Prostate gland (tissue), 2 donors: ENCODE data around the gene CNP.

Source experiments
- CTCF ChIP-seq, 4 experiments: fragments of 200-600 bp in 2 of 4; fragments of 450-650 bp in 2 of 4; sonication (generic) in 2 of 4; IDR thresholded peaks; 1 replicate in 3 of 4; 2 replicates in 1 of 4; pipeline ENCODE4 v1.5.1; 2016 to 2019; ENCODE audit warnings: antibody characterized with exemption in 4 of 4, mild to moderate bottlenecking in 2 of 4, moderate library complexity in 2 of 4
- POLR2A ChIP-seq: fragments of 450-650 bp; IDR thresholded peaks from one replicate; pipeline ENCODE4 v1.6.1; 2016; ENCODE audit warnings: antibody characterized with exemption, mild to moderate bottlenecking

- TF ChIP-seq POLR2A (no peak), CTCF (IDR thresholded peaks at IDR 0.05) (no peak)
Measured at GRCh38 chr17:42002792-42003301, 36.3 kb downstream of the CNP start.
